Measurements from ENCODE around the gene RAB13.

The RAB13 gene

DNA sequence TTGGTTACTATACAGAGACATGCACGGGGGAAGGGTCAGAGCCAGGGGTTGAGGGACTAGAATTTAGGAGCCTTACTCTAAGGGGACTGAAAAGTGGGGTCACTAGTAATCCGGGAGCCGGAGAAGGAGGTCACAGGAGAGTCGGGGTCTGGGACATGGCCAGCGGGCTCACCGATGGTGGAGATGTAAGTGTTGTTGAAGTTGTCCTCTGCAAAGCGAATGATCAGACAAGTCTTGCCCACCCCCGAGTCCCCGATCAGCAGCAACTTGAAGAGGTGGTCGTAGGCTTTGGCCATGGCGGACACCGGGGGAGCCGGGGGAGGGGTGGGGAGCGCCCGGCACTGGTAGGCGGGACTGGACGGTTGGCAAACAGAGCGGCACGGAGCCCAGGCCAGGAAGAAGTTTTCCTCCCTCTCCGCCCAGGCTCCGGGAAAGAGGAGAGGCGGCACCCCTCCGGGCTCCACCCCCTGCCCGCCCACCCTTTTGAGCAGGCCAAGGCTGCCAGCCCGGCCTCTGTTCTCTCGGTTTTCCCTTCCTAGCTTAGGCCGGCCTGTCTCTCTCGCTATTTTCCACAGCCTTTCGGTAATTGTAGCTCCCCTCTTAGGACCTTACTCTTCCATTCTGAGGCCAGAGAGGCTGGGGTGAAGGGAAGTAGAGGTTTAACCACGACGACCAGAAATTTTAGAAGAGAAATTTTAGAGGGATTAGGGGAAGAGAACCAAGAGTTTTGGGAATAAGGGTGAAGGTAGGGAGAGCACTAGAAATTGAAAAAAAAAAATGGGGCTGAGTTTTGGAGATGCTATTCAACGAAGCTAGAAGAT is at the start of gene RAB13:
Gene RAB13 (minus strand): TSS at position 399 of the 821 bp plus-strand sequence. CDS start 103 bp downstream, at position 296.
- TF ChIP-seq, protein P1, sequence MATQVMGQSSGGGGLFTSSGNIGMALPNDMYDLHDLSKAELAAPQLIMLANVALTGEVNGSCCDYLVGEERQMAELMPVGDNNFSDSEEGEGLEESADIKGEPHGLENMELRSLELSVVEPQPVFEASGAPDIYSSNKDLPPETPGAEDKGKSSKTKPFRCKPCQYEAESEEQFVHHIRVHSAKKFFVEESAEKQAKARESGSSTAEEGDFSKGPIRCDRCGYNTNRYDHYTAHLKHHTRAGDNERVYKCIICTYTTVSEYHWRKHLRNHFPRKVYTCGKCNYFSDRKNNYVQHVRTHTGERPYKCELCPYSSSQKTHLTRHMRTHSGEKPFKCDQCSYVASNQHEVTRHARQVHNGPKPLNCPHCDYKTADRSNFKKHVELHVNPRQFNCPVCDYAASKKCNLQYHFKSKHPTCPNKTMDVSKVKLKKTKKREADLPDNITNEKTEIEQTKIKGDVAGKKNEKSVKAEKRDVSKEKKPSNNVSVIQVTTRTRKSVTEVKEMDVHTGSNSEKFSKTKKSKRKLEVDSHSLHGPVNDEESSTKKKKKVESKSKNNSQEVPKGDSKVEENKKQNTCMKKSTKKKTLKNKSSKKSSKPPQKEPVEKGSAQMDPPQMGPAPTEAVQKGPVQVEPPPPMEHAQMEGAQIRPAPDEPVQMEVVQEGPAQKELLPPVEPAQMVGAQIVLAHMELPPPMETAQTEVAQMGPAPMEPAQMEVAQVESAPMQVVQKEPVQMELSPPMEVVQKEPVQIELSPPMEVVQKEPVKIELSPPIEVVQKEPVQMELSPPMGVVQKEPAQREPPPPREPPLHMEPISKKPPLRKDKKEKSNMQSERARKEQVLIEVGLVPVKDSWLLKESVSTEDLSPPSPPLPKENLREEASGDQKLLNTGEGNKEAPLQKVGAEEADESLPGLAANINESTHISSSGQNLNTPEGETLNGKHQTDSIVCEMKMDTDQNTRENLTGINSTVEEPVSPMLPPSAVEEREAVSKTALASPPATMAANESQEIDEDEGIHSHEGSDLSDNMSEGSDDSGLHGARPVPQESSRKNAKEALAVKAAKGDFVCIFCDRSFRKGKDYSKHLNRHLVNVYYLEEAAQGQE (IDR thresholded peaks at IDR 0.05; ENCODE audit: low read depth), result no peak
- TF ChIP-seq TCF12 (IDR thresholded peaks at IDR 0.05; ENCODE audit: low read depth) (no peak), EGR1 (IDR thresholded peaks at IDR 0.05) (no peak), YY1 (IDR thresholded peaks at IDR 0.05; ENCODE audit: low read depth) (no peak; the same call in 1 of the 2 replicates), NFIC (IDR thresholded peaks at IDR 0.05) (no peak), ZBTB7A (IDR thresholded peaks at IDR 0.05; ENCODE audit: low read depth) (no peak), CREB1 (IDR thresholded peaks at IDR 0.05; ENCODE audit: low read depth) (no peak), TEAD4 (IDR thresholded peaks at IDR 0.05) (no peak), CEBPB (IDR thresholded peaks at IDR 0.05) (no peak), FOXM1 (IDR thresholded peaks at IDR 0.05; ENCODE audit: borderline replicate concordance, low read depth) (no peak), RAD21 (IDR thresholded peaks at IDR 0.05; ENCODE audit: low read depth) (no peak), TAF1 (IDR thresholded peaks at IDR 0.05; ENCODE audit: low read depth) (no peak), EP300 (IDR thresholded peaks at IDR 0.05; ENCODE audit: borderline replicate concordance) (no peak)
- TF ChIP-seq, protein P2, sequence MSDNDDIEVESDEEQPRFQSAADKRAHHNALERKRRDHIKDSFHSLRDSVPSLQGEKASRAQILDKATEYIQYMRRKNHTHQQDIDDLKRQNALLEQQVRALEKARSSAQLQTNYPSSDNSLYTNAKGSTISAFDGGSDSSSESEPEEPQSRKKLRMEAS (IDR thresholded peaks at IDR 0.05), result no peak
- TF ChIP-seq, protein P3, sequence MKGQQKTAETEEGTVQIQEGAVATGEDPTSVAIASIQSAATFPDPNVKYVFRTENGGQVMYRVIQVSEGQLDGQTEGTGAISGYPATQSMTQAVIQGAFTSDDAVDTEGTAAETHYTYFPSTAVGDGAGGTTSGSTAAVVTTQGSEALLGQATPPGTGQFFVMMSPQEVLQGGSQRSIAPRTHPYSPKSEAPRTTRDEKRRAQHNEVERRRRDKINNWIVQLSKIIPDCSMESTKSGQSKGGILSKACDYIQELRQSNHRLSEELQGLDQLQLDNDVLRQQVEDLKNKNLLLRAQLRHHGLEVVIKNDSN (IDR thresholded peaks at IDR 0.05), result no peak

DNA sequence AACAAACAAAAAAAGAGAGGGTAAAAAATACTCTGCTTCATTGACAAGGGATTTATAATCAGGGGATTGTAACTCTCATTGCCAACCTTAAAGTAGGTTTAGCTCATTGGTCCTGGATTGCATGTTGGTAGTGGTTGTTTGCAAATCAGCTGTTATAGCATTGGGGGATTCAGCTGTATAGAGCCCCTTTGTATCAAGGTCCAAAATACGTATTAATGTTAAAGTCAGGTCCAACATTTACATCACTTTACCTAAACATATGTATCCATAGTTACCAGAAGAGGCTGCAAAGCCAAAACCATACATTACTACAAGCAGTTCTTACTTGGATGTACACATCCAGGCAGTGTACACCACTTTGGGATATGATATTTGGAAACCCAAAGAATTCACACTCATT is 33.8 kb upstream of the RAB13 start:
- TF ChIP-seq ZBTB7A (IDR thresholded peaks at IDR 0.05; ENCODE audit: low read depth), result no peak
- no peak for TF ChIP-seq EGR1 (IDR thresholded peaks at IDR 0.05)
- TF ChIP-seq, protein P1 (IDR thresholded peaks at IDR 0.05; ENCODE audit: low read depth), result no peak
- no peak for TF ChIP-seq CEBPB (IDR thresholded peaks at IDR 0.05)
- TF ChIP-seq, protein P2 (IDR thresholded peaks at IDR 0.05), result no peak
- TF ChIP-seq, protein P3 (IDR thresholded peaks at IDR 0.05), result no peak
- TF ChIP-seq EP300 (IDR thresholded peaks at IDR 0.05; ENCODE audit: borderline replicate concordance), result no peak
- no peak for TF ChIP-seq NFIC (IDR thresholded peaks at IDR 0.05)
- no peak for TF ChIP-seq RAD21 (IDR thresholded peaks at IDR 0.05; ENCODE audit: low read depth)
- TF ChIP-seq CREB1 (IDR thresholded peaks at IDR 0.05; ENCODE audit: low read depth), result no peak
- TF ChIP-seq FOXM1 (IDR thresholded peaks at IDR 0.05; ENCODE audit: borderline replicate concordance, low read depth), result no peak
- no peak for TF ChIP-seq YY1 (IDR thresholded peaks at IDR 0.05; ENCODE audit: low read depth)
- TF ChIP-seq TEAD4 (IDR thresholded peaks at IDR 0.05), result no peak
- no peak for TF ChIP-seq TAF1 (IDR thresholded peaks at IDR 0.05; ENCODE audit: low read depth)
- TF ChIP-seq TCF12 (IDR thresholded peaks at IDR 0.05; ENCODE audit: low read depth), result no peak

DNA sequence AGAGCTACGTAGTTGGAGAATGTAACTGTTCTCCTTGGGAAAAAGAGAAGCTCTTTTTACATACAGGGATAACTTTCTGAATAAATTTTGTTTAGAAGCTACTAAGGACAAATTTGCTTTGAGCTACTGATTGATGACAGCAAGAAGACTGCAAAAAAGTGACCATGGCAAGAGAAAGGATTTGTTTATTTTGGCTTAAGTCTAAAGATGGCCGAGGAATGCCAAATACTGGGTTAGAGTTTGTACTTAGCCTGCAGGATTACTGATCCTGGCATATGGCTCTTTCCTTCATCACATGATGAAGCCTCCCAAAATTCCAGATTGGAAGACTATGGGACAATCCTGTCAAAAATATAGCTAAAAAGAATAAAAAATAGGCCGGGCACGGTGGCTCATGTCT is 33.1 kb upstream of the RAB13 start:
- TF ChIP-seq TEAD4 (IDR thresholded peaks at IDR 0.05), result no peak
- no peak for TF ChIP-seq EGR1 (IDR thresholded peaks at IDR 0.05)
- TF ChIP-seq TAF1 (IDR thresholded peaks at IDR 0.05; ENCODE audit: low read depth), result no peak
- TF ChIP-seq RAD21 (IDR thresholded peaks at IDR 0.05; ENCODE audit: low read depth), result no peak
- no peak for TF ChIP-seq FOXM1 (IDR thresholded peaks at IDR 0.05; ENCODE audit: borderline replicate concordance, low read depth)
- TF ChIP-seq ZBTB7A (IDR thresholded peaks at IDR 0.05; ENCODE audit: low read depth), result no peak
- TF ChIP-seq TCF12 (IDR thresholded peaks at IDR 0.05; ENCODE audit: low read depth), result no peak
- TF ChIP-seq, protein P1 (IDR thresholded peaks at IDR 0.05; ENCODE audit: low read depth), result no peak
- no peak for TF ChIP-seq CEBPB (IDR thresholded peaks at IDR 0.05)
